Activated CD8-positive, alpha-beta memory T cell treated with anti-CD3 and anti-CD28 coated beads, Interleukin-2, amount 50 U/mL, for 24 hours (primary cell): ENCODE results near the gene VAC14.

Experiments
- DNase-seq: peaks from one replicate; pipeline ENCODE4 v3.0.0-alpha.2; 2020; ENCODE audit errors: extremely low read depth

VAC14 gene

GRCh38 chr16:70692873-70693671, 107.9 kb downstream of the VAC14 start:
- DNase-seq = no peak

- DNase-seq = no peak
Observed at GRCh38 chr16:70692130-70692872, 108.7 kb downstream of the VAC14 start.

- no peak for DNase-seq
Observed at GRCh38 chr16:70691223-70692129, 109.5 kb downstream of the VAC14 start.

- no peak for DNase-seq
Observed at GRCh38 chr16:70689970-70690891, 110.7 kb downstream of the VAC14 start.

GRCh38 chr16:70689035-70689969, 111.7 kb downstream of the VAC14 start:
- no peak for DNase-seq

GRCh38 chr16:70688246-70688742, 112.7 kb downstream of the VAC14 start:
- DNase-seq = no peak

GRCh38 chr16:70687671-70688245, 113.2 kb downstream of the VAC14 start:
- no peak for DNase-seq

GRCh38 chr16:70687102-70687511, 113.9 kb downstream of the VAC14 start:
- DNase-seq = no peak

- no peak for DNase-seq
Observed at GRCh38 chr16:70686376-70687101, 114.4 kb downstream of the VAC14 start.

GRCh38 chr16:70685938-70686375, 115.0 kb downstream of the VAC14 start, which contains the start of gene MTSS2:
Gene MTSS2, minus strand, starts transcription at chr16:70686053. Its CDS starts 262 bp downstream, at chr16:70685791.
- no peak for DNase-seq

- DNase-seq = no peak
Observed at GRCh38 chr16:70685061-70685937, 115.7 kb downstream of the VAC14 start.

GRCh38 chr16:70684146-70685060, 116.6 kb downstream of the VAC14 start:
- DNase-seq = no peak

- no peak for DNase-seq
Observed at GRCh38 chr16:70683146-70683944, 117.6 kb downstream of the VAC14 start.

- no peak for DNase-seq
Observed at GRCh38 chr16:70682239-70683145, 118.5 kb downstream of the VAC14 start.
